ENCODE results near the gene GABRA5.
"Not testable (repeated sequence)": the region's sequence is repeated elsewhere in the genome, so short reads cannot be mapped to it uniquely, and the experiment has no call there.

Gene GABRA5

DNA sequence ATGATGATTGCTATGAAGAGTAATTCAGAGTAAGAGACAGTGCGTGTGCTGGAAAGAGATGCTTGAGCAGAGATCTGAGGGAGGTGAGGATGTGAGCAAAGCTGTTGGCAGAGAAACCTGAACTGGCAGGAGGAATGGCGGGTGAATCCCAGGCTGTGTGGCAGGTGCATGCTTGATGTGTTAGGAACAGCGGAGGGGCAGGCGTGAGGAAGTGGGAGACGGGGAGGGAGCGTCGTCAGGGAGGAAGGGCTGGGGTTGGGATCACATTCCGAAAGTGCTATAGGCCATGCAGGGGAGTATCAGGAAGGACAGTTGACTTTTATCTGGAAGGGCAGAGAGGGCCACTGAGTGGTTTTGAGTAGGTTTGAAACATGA, 8.6 kb downstream of the GABRA5 start:
- in situ Hi-C loops (cut with MboI; ENCODE audit: low sequenced_read_pairs), result no loop called here

DNA sequence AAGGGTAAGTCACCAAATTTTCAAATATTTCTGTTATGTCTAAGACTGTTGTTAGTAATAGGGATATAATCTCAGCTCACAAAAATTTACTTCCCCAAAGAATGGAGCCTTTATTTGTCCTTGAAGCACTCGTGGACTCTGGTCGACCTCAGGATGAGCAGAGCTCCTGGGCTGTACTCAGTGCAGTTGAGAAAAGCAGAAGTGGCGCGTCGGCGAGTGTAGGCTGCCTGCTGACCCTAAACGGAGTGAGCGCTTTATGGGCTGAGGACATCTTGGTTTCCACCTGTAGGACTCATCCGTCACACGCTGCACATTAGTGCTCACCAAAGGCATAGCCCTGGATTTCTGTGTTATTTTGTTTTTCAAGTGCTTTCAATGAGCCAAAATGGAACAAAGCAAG, 11.0 kb downstream of the GABRA5 start:
- in situ Hi-C loops (cut with MboI; ENCODE audit: low sequenced_read_pairs), result no loop called here

DNA sequence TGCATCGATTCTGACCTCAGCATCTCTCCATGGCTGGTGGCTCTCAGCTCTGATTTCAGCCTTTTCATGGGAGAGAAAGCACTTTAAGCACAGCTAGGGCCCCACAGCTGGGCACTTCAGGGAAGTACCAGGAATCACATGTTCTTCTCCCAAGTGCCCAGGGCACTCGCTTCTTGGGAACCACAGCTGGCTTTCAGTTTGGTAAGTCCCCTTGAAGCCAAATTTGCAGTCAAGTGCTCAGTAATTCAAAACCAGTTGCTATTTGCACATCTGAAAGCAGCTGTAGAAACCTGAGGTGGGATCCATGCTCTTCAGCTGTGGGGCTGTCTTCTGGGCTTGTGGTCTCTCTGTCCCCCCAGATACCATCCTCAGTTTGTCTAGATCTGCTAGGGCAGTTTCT, 12.8 kb downstream of the GABRA5 start:
- in situ Hi-C loops (cut with MboI; ENCODE audit: low sequenced_read_pairs), result no loop called here

DNA sequence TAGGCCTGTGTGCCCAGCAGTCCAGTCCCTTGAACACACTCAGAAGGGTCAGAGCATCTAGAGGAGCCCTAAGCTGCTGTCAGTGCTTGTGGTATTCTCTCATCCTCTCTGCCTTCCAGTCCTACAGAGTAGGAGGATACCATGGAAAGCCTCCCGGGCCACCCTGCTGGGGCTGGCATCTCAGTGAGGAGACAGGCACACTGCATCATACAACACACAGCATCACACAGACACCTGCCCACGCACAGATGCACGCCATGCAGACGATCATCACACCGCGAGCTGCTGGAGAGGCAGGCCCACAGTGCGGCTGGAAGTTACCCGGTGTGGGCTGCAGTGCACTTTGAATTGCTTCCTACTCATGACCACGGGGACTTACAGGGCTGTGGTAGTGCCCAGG, 15.2 kb downstream of the GABRA5 start:
- in situ Hi-C loops (cut with MboI; ENCODE audit: low sequenced_read_pairs), result no loop called here

DNA sequence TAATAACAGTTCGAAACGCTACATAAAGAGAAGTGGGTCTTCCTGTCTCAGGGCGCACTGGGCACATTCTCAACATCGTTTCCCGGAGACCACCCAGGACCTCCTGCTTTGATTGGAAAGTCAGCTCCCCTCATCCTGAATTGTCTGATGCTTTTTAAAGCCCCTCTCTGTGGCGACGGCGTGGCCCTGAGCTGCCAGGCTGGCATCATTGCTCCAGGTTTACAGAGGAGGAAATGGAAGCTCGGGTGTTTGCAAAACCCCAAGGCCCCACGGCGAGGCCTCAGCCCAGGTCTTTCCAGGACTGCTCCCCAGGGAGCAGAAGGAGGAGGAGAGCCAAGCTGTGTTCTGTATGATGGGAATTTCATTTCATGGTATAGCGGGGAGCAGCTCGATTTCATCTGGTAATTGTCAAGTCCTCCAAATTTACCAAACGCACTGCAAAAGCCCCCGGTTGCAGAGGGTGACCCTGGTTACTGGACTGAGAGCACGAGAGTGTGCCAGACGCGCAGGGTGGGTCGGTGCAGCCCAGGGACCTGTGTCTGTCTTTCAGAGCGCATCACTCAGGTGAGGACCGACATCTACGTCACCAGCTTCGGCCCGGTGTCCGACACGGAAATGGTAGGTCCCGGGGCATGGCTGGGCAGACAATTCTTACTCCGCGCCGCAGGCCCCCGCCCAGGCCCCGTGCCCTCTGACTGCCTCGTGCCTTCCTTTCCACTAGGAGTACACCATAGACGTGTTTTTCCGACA, 15.9 kb downstream of the GABRA5 start:
- in situ Hi-C loops (cut with MboI; ENCODE audit: low sequenced_read_pairs), result no loop called here

DNA sequence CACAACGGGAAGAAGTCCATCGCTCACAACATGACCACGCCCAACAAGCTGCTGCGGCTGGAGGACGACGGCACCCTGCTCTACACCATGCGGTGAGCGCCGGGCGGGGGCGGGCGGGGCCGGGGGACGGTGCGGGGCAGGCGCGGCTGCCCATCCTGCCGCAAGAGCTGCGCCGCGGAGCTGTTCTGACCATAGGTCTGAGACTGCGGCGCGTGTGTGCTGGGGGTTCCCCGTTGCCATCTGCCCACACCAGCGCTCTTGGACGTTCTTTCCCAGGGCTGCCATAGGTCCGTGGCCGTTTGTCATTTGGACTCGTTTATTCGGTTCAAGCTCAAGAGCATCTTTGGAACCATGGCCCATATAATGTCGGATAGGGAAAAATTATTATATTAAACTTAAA, 16.6 kb downstream of the GABRA5 start:
- in situ Hi-C loops (cut with MboI; ENCODE audit: low sequenced_read_pairs), result no loop called here

DNA sequence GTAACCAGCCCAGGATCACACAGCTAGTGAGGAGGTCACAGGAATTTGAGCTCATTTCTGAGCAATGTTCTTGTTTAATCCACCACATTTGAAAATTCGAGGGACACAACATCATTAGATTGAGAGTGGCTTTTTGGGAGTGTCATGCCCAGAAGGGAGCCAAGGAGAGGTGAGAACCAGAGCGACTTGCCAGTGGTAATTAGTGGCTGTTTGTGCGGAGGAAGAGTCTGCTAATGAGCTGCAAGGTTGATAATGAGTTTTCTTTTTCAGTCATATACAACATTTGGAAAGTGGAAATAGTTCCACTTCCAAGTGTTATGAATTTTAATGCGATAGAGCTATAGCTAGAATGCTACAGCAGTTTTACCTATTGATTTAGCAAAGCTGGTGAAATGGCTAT, 19.7 kb downstream of the GABRA5 start:
- in situ Hi-C loops (cut with MboI; ENCODE audit: low sequenced_read_pairs), result no loop called here

DNA sequence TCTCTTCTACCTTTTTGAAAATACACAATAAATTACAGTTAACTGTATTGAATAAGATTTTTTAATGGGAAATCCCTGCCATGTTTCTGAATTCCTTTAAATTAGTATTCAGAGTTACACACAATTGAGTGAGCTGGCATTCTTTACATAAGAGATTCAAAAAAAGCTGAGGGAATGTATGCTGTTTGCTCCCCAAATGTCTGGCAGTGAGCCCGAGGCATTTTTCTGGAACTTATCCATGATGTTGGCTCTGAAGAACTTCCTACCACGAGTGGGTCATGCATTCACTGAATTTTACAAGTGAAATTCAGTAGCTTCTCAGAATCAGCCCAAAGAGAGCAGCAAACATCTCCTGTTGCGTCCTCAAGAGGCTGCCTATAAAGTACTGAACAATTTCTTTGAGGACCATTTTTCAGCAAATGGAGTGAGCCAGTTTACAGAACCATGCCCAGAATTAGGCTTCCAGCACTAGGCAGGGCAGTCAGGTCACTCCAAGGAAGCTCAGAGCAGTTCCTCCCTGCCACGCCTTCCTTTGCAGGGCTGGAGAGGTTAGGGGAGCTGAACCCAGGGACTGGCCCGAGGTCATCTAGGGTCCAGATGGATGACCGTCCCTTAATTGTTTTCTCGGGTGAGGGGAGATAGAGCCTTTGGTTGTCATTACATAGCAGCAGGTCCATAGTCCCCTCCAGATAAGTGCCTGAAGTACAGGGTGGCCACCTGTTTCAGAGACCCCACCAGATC, 21.2 kb downstream of the GABRA5 start:
- in situ Hi-C loops (cut with MboI; ENCODE audit: low sequenced_read_pairs), result no loop called here

DNA sequence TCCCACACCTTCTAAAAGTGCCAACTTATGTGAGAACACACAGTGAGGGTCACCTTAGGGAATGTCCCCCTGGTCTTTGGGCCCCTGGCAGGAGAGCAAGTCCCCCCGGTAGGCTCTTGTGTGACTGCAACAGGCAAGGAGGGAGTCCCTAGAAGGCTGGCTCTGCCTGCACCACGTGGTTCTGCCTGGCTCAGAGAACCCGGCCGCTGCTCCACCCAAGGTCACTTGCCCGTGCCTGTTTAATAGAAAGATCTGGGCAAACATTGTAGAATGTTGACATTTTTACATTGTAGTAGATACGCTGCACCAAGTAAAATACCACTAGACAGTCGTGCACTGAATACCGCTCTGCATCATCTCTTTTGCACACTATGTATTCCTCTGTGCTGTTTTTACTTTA, 21.9 kb downstream of the GABRA5 start:
- in situ Hi-C loops (cut with MboI; ENCODE audit: low sequenced_read_pairs), result no loop called here

DNA sequence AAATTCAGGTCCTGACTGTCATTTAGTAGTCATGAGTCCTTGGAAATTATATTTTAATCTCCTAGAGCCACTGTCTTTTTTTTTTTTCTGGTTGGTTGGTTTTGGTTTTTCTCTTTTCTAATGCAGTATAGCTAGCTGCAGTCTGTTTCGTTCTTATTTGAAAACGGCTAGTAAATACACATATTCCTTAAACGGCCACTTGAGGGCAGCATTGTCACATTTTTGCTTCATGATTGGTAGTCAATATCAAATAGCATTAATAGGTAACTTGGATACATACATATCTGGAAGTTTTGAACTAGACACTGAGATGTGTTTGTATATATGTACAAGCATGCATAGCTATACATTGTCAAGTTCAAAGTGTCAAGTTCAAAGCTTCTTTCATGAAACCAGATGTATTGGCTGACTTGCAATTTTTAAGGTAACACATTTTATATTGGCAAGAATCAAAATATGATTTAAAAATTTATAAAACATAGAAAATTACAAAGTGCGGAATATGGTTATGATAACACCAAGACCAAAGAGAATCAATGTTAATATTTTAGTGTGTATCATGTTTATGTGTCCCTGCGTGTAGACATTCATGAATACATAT, 22.5 kb downstream of the GABRA5 start:
- in situ Hi-C loops (cut with MboI; ENCODE audit: low sequenced_read_pairs), result no loop called here

DNA sequence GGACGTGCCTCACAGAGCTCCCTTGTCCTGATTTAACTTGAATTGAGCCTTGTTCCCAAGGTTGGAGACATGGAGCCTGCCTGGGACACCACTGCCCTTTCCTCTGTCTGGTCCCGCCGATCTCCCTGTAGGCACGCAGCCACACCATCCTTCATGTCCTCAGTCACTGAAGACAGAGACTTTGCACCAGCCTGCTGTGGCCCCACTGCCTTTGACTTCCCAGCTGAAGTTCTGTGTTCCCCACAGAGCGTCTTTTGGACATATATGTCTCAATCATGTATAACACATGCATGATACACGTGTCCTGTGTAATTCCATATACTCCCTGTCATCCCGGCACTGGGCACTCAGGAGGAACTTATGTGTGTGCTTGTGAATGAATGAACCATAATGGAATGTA, 23.6 kb downstream of the GABRA5 start:
- in situ Hi-C loops (cut with MboI; ENCODE audit: low sequenced_read_pairs), result no loop called here

DNA sequence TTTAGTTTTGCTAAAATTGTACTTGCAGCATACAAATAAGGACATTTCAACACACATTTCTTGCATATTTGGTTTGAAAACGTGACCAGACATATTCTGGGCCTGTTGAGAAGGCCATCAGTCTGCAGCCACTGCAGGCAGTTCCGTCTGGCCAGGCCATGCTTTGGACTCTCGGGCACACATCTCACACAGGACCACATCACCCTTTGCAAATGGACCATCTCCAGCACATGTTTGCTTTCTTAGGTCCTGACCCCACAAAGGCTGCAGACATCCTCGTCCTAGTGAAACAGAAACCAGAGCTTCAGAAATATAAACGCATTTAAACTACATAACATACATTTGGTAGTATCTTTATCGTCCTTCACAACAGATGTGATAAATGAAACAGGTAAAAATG, 24.1 kb downstream of the GABRA5 start:
- in situ Hi-C loops (cut with MboI; ENCODE audit: low sequenced_read_pairs), result no loop called here

DNA sequence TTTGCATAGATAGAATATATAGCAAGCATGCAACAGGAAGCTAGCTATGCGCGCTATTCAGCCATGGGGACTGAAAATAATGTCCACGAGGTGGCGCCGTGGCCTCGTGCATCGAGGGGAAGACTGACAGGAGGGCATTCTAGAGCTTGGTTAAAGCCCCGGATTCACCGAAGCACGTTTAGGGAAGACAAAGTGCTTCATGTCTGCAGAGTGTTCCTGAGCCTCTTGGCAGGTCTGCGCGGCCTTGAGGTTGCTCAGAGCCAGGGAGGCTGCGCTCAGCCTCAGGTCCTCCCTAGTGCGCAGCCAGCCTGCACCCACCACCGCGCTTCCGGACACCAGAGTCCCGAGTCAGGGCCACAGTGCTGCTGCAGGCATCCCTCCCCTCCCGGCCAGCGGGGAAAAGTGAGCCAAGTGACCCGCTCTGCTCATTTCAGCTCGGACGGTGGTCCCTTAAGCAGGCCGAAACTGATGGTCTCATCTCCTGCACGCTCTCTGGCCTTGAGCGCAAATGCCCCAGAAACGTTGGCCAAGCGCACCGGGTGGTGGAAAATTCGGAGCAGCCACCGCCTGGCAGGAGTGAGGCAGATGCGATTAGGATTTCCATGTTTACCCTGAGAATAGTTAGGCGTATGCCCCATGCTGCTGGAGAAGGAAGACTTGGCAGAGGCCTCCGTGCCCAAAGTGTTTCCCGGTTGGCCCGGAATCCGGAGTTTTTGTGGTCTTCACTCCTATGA, 24.8 kb downstream of the GABRA5 start:
- in situ Hi-C loops (cut with MboI; ENCODE audit: low sequenced_read_pairs), result no loop called here

DNA sequence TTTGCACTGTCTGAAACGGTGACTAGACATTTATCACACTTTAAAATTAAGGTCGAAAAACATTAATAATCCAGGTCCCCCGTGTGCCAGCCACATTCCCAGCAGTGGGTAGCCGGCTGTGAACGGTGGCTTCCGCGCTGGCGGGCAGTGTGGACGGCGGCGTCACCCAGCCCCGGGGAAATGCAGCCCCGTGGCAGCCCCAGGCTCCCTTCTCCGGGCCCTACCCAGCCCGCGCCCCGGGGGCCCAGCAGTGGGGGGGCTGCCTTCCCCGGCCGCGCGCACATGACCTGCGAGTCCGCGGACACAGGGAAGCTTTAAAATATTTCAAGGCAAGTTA, 25.3 kb downstream of the GABRA5 start:
- in situ Hi-C loops (cut with MboI; ENCODE audit: low sequenced_read_pairs), result no loop called here

DNA sequence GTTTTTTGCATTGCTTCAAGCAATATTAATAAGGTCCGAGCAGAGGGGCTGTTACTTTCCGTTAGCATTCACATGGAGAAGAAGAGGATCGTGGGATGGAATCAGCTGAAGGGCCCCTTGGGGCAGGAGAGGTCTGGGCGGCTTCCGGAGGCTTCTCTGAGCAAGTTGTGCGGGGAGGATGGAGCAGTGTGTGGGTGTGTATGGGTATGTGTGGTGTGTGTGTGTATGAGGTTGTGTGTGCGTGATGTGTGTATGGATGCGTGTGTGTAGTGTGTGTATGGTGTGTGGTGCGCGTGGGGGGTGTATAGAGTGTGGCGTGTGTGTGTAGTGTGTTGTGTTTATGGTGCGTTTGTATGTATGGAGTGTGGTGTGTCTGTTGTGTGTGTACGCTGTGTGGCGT, 25.8 kb downstream of the GABRA5 start:
- in situ Hi-C loops (cut with MboI; ENCODE audit: low sequenced_read_pairs), result no loop called here

DNA sequence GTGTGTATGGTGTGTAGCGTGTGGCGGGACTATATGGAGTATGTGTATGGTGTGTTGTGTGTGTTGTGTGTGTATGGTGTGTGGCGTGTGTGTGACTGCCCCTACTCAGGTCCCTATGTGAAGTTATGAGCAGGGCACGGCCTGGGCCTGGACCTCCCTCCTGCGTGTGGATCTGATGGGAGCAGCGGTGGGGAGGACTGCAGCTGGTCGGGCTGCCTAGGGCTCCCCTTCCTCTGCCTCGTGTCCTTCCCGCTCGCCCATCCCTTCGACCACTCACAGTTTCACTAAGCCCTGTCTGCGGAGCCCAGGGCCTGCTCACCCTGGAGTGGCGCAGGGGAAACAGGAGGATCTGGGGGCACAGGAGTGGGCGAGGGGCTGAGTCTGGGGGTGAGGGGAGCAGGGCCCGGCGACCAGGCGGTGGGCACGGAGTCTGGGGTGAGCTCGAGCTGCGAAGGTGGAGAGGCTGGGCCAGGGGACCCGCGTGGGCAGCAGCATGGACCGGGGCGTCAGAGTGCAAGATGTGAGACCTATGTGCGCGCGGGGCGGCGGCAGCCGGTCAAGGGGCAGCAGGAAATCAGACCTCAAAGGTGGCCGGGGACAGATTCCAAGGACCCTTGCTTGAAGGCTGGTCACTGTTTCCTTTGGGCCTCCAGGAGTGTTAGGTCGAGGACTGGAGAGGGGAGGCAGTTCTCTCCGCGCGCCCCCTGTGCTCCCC, 26.6 kb downstream of the GABRA5 start:
- in situ Hi-C loops (cut with MboI; ENCODE audit: low sequenced_read_pairs), result no loop called here

DNA sequence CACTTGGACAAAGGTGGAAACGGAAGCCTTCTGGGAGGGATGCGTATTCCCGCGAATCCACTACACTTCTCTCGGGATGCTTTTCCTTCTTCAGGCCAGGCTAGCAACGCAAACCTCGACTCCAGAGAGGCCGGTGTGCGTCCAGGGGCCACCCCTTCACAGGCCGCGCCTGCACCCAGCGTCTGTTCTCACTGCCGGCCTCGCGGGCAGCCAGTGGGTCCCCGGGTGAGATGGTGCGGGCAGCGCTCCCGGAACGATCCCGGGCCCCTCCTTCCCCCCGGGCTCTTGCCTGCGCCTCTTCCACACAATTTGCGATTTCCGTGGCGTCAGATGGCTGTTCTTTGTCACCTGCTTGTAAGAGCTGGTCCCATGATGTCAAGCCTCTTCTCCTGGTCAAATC, 27.3 kb downstream of the GABRA5 start:
- in situ Hi-C loops (cut with MboI; ENCODE audit: low sequenced_read_pairs), result no loop called here

DNA sequence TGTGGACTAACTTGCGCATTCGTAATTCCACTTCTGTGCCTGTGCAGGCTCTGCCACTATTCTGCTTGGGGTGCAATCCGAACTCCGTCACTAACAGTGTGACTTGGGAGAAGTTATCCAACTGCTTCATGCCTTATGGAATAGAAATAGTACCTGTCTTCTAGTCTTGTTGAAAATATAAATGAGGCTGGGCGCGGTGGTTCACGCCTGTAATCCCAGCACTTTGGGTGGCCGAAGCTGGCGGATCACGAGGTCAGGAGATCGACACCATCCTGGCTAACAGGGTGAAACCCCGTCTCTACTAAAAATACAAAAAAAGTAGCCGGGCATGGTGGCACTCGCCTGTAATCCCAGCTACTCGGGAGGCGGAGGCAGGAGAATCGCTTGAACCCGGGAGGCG, 28.5 kb downstream of the GABRA5 start:
- in situ Hi-C loops (cut with MboI; ENCODE audit: low sequenced_read_pairs), result not testable (repeated sequence)

DNA sequence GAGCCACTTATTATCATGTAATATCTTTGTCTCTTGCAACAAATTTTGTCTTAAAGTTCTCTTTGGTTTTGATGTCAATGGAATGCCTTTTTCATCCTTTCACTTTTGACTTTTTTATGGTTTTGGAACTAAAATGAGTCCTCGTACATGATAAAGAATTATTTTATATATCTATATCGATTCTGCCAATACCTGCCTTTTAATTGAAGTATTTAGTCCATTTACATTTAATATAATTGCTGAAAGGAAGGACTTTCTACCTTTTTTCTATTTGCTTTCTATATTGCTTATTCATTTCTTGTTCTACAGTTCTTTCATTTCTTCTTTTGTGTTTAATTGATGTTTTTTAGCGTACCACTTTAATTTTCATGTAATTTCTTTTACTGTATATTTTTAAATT, 32.8 kb downstream of the GABRA5 start:
- in situ Hi-C loops (cut with MboI; ENCODE audit: low sequenced_read_pairs), result no loop called here

DNA sequence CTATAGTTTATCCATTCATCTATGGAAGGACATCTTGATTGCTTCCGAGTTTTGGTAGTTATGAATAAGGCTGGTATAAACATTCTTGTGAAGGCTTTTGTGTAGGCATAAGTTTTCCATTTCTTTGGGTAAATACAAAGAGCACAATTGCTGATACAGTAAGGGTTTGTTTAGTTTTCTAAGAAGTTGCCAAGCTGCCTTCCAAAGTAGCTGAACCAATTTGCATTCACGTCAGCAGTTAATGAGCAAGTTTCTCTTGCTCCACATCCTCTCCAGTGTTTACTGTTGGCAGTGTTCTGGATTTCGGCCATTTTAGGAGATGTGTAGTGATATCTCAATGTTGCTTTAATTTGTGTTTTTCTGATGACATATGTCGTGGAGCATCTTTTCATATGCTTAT, 34.2 kb downstream of the GABRA5 start:
- in situ Hi-C loops (cut with MboI; ENCODE audit: low sequenced_read_pairs), result no loop called here

DNA sequence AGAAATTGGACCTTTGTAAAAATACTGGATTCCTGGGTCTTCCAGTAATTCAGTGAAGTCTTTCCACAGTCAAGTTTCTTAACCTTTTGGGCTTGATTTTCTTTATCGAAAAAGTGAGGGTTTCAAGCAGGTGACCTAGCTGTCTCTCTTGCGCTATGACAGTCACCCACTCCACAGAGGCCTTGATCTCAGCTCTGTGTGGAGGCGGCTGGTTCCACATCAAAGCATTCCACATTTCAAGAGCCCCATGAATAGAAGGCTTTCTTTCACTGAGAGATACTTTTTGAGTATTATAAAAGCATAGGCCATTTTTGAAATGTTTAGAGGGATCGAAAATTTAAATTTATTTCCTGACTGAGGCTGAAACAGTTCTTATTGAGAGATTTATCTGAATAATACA, 43.9 kb downstream of the GABRA5 start:
- in situ Hi-C loops (cut with MboI; ENCODE audit: low sequenced_read_pairs), result no loop called here

Data from HL-60/S4 treated with phorbol 12-myristate 13-acetate at 8.2 ng/mL for 4 days and 3 days (cell line).